Measurements from ENCODE around the gene PIRT. TPM values are rescaled to one million over a fixed set of nuclear protein-coding genes. Genes with fewer than 3 reads are reported as not detected.

Gene PIRT
- total RNA-seq, 1 experiment from 2014 or later: not detected

GRCh38 chr17:10824874-10825273 is 13.0 kb downstream of the PIRT start:
- H4K20me1 ChIP-seq (ENCODE audit: insufficient read depth): no peaks in the 10 kb centered on the region
- DNase-seq (ENCODE audit: low read depth, low spot score) (no peak), ATAC-seq (no peak)
- H3K27ac ChIP-seq (ENCODE audit: low read depth, low read length): no peak overlapping the region
- no peaks in the 10 kb centered on the region for H3K9me2 ChIP-seq (ENCODE audit: insufficient read depth)
- CTCF ChIA-PET: no interaction called here
- intact Hi-C loops (cut with micrococcal nuclease): no loop called here
- no peaks in the 10 kb centered on the region for H3K36me3 ChIP-seq (ENCODE audit: control insufficient read depth in 1 of 2, insufficient read depth in 2 of 2, low read length in 2 of 2)
- H3K27me3 ChIP-seq (ENCODE audit: insufficient read depth, low read length): peaks cover 20% of the 10 kb centered on the region
- H2AFZ ChIP-seq (ENCODE audit: low read depth, low read length, poor library complexity, severe bottlenecking): no peak overlapping the region
- TF ChIP-seq TCF7L2 (IDR thresholded peaks at IDR 0.05; ENCODE audit: borderline replicate concordance, extremely low read depth, insufficient read depth, insufficient read length) (no peak), EGR1 (IDR thresholded peaks at IDR 0.05; ENCODE audit: low read depth) (no peak)
- no peak overlapping the region for H3K4me2 ChIP-seq (ENCODE audit: low read length)
- H3K4me1 ChIP-seq (ENCODE audit: control insufficient read depth in 1 of 2, insufficient read depth in 2 of 2, low read length in 2 of 2): no peaks in the 10 kb centered on the region
- no peaks in the 10 kb centered on the region for H3K79me2 ChIP-seq (ENCODE audit: insufficient read depth, low read length)
- RAD21 ChIA-PET (ENCODE audit: low non-redundant PET in 1 of 2, low total read pairs in 2 of 2, uncharacterized antibody in 2 of 2, unreplicated experiment in 2 of 2): no interaction called here
- no peak overlapping the region for H3K9ac ChIP-seq (ENCODE audit: low read length)
- no TSS peak for BruUV-seq (replicated peaks)
- POLR2A ChIA-PET: no interaction called here
- no peaks in the 10 kb centered on the region for H3K9me3 ChIP-seq (ENCODE audit: control insufficient read depth in 1 of 2, insufficient read depth in 1 of 2, low read depth in 1 of 2, low read length in 2 of 2)
- no peak overlapping the region for H3K4me3 ChIP-seq (replicated peaks in 1 of 2; ENCODE audit: low read depth in 1 of 2, low read length in 2 of 2)

GRCh38 chr17:10821770-10822169 is 16.1 kb downstream of the PIRT start:
- H3K9me2 ChIP-seq (ENCODE audit: insufficient read depth): no peaks in the 10 kb centered on the region
- no peaks in the 10 kb centered on the region for H3K9me3 ChIP-seq (ENCODE audit: control insufficient read depth in 1 of 2, insufficient read depth in 1 of 2, low read depth in 1 of 2, low read length in 2 of 2)
- no peak overlapping the region for H3K4me2 ChIP-seq (ENCODE audit: low read length)
- H3K27me3 ChIP-seq (ENCODE audit: insufficient read depth, low read length): peaks cover 39% of the 10 kb centered on the region
- intact Hi-C loops (cut with micrococcal nuclease): no loop called here
- H3K27ac ChIP-seq (ENCODE audit: low read depth, low read length): no peak overlapping the region
- H3K4me3 ChIP-seq (replicated peaks in 1 of 2; ENCODE audit: low read depth in 1 of 2, low read length in 2 of 2): no peak overlapping the region
- ChIA-PET POLR2A (no interaction called here), CTCF (interaction anchor here (1.0 kb wide), 1 partner anchor 49 kb away, joined by 3 read pairs; no protein-coding TSS in a partner anchor), RAD21 (ENCODE audit: low non-redundant PET in 1 of 2, low total read pairs in 2 of 2, uncharacterized antibody in 2 of 2, unreplicated experiment in 2 of 2) (no interaction called here)
- no peak for TF ChIP-seq ELF1 (IDR thresholded peaks at IDR 0.05; ENCODE audit: borderline replicate concordance, low read depth)
- no peak for TF ChIP-seq ZNF274 (IDR thresholded peaks at IDR 0.05; ENCODE audit: low read depth, low read length)
- TF ChIP-seq ATF3 (IDR thresholded peaks at IDR 0.05): no peak
- TF ChIP-seq CTCF (IDR thresholded peaks at IDR 0.05 in 2 of 3, conservative IDR thresholded peaks at IDR 0.05 in 1 of 3; ENCODE audit: borderline replicate concordance in 1 of 3, insufficient read depth in 1 of 3, low read depth in 2 of 3, low read length in 2 of 3): no peak
- no peak for TF ChIP-seq CBX3 (IDR thresholded peaks at IDR 0.05; ENCODE audit: low read depth)
- TF ChIP-seq SP1 (IDR thresholded peaks at IDR 0.05; ENCODE audit: low read depth): no peak
- no peak for TF ChIP-seq FOSL1 (IDR thresholded peaks at IDR 0.05; ENCODE audit: low read depth)
- ATAC-seq (no peak), DNase-seq (ENCODE audit: low read depth, low spot score) (no peak)
- H3K9ac ChIP-seq (ENCODE audit: low read length): no peak overlapping the region
- no peaks in the 10 kb centered on the region for H4K20me1 ChIP-seq (ENCODE audit: insufficient read depth)
- no peaks in the 10 kb centered on the region for H3K4me1 ChIP-seq (ENCODE audit: control insufficient read depth in 1 of 2, insufficient read depth in 2 of 2, low read length in 2 of 2)
- BruUV-seq (replicated peaks): no TSS peak
- no peak overlapping the region for H2AFZ ChIP-seq (ENCODE audit: low read depth, low read length, poor library complexity, severe bottlenecking)
- no peaks in the 10 kb centered on the region for H3K36me3 ChIP-seq (ENCODE audit: control insufficient read depth in 1 of 2, insufficient read depth in 2 of 2, low read length in 2 of 2)
- no peaks in the 10 kb centered on the region for H3K79me2 ChIP-seq (ENCODE audit: insufficient read depth, low read length)

All from HCT116 (cell line).